IPS-15b (cell line): ENCODE results near the gene HDAC10.

ENCODE experiments used
- H3K27me3 ChIP-seq: one replicate; pipeline ENCODE4 v1.6.1; 2013; ENCODE audit warnings: low read length; ENCODE audit not compliant: control insufficient read depth, insufficient read depth
- H3K36me3 ChIP-seq: one replicate; pipeline ENCODE4 v1.6.1; 2013; ENCODE audit warnings: low read length; ENCODE audit not compliant: control insufficient read depth, insufficient read depth
- H3K4me1 ChIP-seq: one replicate; pipeline ENCODE4 v1.6.1; 2013; ENCODE audit warnings: mild to moderate bottlenecking, low read length; ENCODE audit not compliant: control insufficient read depth, insufficient read depth
- H3K4me3 ChIP-seq: one replicate; pipeline ENCODE4 v1.5.1; 2013; ENCODE audit warnings: low read depth, low read length
- H3K9ac ChIP-seq: one replicate; pipeline ENCODE4 v1.6.1; 2013; ENCODE audit warnings: low read depth, mild to moderate bottlenecking, low read length
- H3K9me3 ChIP-seq: one replicate; pipeline ENCODE4 v1.6.1; 2013; ENCODE audit warnings: mild to moderate bottlenecking, low read length; ENCODE audit not compliant: control insufficient read depth, insufficient read depth

The HDAC10 gene

DNA sequence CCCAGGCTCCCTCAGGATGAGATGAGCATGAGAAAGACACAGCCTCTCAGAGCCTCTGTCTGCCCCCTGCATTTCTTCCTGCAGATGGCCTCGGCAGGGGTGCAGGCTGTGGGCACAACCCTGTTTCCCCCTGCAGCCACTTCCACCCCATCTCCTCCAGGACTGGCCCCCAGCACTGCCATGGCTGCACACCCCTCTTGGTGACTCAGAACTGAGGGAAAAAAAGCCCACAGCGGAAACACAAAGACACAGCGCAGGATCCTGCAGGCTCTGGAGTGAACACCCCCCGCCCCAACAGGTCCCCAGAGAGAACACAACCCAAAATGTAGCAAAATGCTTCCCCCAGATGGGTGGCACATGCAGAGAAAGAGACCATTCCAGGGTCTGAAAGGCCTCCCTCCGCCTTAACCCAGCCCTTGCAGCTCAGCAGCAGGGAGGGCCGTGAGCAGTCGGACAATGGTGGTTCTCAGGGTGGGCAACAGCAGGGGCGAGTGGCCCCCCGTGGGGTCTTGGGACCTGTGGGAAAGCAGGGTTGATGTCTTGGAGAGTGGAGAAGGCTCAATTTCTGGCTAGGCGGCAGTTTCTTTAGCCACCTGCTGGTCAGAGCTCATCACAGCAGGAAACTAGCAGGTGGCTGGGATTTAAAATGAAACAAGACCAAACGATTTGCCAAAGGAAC, 14.2 kb downstream of the HDAC10 start:
- no peak overlapping the region for H3K4me3 ChIP-seq
- no peaks in the 10 kb centered on the region for H3K4me1 ChIP-seq
- H3K36me3 ChIP-seq, result peaks cover 3% of the 10 kb centered on the region
- H3K9me3 ChIP-seq, result no peaks in the 10 kb centered on the region
- H3K9ac ChIP-seq, result no peak overlapping the region
- no peaks in the 10 kb centered on the region for H3K27me3 ChIP-seq

DNA sequence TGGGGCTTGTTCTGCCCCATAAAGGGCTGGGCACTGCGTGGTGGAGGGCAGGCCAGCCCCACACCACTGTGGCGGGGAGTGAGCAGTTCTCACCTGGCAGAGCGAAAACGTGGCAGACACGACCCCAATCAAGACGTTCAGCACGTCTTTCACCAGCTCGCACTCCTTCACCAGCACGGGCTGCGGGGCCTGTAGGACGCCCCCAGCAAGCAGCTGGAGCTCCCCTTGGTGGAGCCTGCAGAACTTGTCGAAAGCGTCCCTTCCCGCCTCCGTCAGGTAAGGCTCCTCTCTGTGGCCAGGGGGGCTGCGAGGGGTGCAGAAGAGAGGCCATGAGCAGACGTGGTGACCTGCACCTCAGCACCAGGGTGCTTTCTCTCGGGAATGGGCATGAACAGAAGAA, 17.8 kb downstream of the HDAC10 start:
- Histone ChIP-seq H3K9me3 (no peaks in the 10 kb centered on the region), H3K9ac (no peak overlapping the region), H3K27me3 (no peaks in the 10 kb centered on the region), H3K36me3 (peaks cover 6% of the 10 kb centered on the region), H3K4me3 (no peak overlapping the region), H3K4me1 (no peaks in the 10 kb centered on the region)

DNA sequence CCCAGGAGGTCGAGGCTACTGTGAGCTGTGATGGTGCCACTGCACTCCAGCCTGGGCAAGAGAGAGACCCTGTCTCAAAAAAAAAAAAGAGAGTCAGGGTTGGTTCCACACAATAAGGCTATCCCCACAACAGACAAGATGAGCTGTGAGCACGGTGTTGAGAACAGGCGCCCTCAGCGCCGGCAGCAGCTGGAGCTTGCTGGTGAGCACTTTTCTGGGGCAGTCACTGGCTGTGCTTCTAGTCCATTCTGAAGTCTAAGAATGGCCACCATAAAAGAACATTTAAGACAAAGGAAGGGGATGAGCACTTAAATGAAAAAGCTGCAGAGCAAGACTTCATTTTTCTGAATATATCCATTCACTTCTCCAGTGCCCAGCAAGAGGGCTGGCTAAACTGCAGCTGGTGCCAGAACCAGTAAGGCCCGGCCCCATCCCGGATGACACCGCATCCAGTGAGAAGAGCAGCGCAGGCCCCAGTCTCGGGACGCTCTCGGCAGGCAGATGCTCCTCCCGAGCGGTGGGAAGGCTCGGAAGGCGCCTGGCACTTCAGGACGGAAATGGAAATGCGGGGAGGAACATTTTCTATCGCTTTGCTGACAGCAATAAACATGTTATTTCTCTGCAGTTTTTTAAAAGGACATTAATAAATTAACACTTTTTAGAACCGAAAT, 18.4 kb downstream of the HDAC10 start:
- H3K9me3 ChIP-seq, result no peaks in the 10 kb centered on the region
- no peaks in the 10 kb centered on the region for H3K4me1 ChIP-seq
- H3K27me3 ChIP-seq, result no peaks in the 10 kb centered on the region
- H3K4me3 ChIP-seq, result no peak overlapping the region
- H3K36me3 ChIP-seq, result peaks cover 6% of the 10 kb centered on the region
- no peak overlapping the region for H3K9ac ChIP-seq

DNA sequence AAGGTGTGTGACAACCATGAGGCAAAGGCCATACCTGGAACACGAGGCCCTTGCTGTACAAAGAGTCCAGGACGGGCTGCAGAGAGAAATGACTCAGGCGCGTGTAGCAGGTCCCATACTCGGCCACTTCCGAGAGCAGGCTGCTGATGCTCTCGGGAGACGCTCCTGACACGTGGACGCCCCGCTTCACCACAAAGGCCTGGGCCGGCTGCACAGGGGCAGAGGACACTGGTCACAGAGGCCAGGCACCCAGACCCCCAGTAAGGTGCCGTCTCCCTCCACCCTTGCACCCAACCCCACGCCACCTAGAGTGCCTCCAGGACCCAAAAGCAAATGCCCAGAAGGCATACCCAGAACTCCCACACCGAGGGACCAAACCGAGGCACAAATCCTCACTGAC, 21.7 kb downstream of the HDAC10 start:
- Histone ChIP-seq H3K9me3 (no peaks in the 10 kb centered on the region), H3K4me1 (no peaks in the 10 kb centered on the region), H3K9ac (no peak overlapping the region), H3K4me3 (no peak overlapping the region), H3K27me3 (no peaks in the 10 kb centered on the region), H3K36me3 (peaks cover 8% of the 10 kb centered on the region)

DNA sequence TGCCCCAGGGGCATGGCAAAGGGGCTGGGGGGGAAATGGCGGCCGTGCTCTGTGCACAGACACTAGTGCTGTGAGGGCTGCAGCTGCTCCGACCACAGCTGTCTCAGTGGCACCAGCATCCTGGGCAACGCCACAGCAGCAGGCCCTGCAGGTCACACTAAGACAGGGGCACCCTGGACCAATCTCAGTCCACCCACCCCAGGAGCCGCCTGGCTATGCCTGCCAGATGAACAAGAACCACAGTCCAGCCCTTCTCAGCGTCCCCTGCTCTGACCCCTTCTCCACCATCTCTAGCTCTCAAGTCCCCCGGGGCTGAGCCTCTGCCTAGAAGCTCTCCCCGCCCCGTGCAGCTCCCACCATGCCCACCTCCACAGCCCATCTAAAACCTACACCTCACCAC, 22.7 kb downstream of the HDAC10 start:
- Histone ChIP-seq H3K4me1 (no peaks in the 10 kb centered on the region), H3K27me3 (no peaks in the 10 kb centered on the region), H3K9ac (no peak overlapping the region), H3K4me3 (no peak overlapping the region), H3K36me3 (peaks cover 13% of the 10 kb centered on the region), H3K9me3 (no peaks in the 10 kb centered on the region)

DNA sequence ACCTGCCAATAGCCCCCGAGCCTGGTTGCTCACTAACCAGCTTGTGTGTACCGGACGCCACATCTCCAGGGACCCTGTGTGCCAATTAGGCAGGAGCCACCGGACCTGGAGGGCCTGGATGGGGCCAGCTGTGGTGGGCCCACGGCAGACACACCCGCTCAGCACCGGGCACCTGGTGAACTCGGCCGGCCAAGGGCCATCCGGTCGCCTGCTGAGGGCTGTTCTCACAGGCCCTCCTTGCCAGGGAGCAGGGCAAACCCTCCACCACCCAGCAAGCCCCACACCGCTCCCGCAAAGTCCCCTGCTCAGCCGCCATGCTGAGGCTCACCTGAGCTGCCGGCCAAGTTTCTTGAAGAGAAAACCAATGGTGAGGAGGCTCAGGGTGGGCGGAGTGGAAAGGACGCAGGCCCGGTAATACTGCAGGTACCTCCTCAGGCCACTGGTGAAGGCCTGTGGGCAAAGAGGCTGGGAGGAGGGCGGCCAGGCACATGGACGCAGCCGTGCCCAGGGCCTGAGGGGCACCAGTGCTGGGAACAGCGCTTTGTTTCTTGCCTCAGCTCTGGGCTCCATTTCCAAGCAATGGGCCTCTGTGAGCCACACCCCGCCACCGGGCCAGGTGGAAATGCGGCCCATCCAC, 23.4 kb downstream of the HDAC10 start:
- H3K4me1 ChIP-seq, result no peaks in the 10 kb centered on the region
- H3K4me3 ChIP-seq, result no peak overlapping the region
- H3K9ac ChIP-seq, result no peak overlapping the region
- H3K36me3 ChIP-seq, result peaks cover 18% of the 10 kb centered on the region
- H3K9me3 ChIP-seq, result no peaks in the 10 kb centered on the region
- no peaks in the 10 kb centered on the region for H3K27me3 ChIP-seq

DNA sequence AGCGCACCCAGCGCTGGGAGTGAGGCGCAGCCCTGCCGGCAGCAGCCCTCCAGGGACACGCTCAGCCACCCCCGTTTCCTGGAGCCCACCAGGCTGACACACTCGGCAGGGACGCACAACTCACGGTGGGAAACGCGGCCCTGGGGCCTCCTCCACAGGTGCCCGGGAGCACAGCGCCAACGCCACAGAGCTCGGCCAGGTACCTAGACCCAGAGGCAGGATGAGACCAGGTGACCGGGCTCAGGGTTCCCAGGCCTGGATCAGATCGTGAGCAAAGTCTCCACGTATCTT, 24.2 kb downstream of the HDAC10 start:
- no peaks in the 10 kb centered on the region for H3K4me1 ChIP-seq
- no peaks in the 10 kb centered on the region for H3K9me3 ChIP-seq
- no peak overlapping the region for H3K4me3 ChIP-seq
- H3K36me3 ChIP-seq, result peaks cover 24% of the 10 kb centered on the region
- H3K27me3 ChIP-seq, result no peaks in the 10 kb centered on the region
- no peak overlapping the region for H3K9ac ChIP-seq

DNA sequence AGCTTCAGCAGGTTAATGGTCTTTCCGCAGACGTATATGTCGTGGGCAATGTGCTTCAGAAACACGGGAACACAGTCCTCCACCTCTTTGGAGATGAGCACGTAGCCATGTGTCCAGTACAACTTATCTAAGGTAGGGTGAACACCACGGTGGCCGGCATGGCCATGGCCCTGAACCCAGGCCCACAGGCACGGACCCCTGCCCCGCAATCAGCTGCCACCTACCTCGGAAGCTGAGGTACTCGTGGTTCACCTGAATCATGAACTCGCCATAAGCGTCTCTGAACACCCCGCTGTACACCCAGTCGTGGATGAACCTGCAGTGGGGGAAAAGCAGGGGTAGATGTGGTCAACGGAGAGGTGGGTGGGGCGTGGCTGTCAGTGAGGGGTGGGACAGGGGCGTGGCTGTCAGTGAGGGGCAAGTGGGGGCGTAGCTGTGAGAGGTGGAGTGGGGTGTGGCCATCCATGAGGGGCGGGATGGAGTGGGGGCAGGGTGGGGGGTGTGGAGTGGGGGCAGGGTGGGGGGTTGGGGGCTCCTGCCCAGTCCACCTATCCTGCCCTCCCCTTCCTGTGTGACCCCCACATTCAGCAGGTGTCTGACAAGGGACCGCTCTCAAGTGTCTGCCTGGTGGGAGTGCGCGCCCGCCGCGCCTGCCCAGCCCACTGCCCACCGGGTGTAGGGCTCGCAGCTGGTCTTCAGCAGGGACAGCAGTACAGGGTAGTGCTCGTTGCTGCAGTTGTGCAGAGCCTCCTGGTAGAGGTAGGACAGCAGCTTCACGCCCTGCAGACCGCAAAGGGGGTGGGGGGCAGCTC, 24.8 kb downstream of the HDAC10 start:
- H3K4me3 ChIP-seq, result no peak overlapping the region
- no peaks in the 10 kb centered on the region for H3K27me3 ChIP-seq
- H3K9ac ChIP-seq, result no peak overlapping the region
- peaks cover 30% of the 10 kb centered on the region for H3K36me3 ChIP-seq
- H3K4me1 ChIP-seq, result no peaks in the 10 kb centered on the region
- H3K9me3 ChIP-seq, result no peaks in the 10 kb centered on the region

DNA sequence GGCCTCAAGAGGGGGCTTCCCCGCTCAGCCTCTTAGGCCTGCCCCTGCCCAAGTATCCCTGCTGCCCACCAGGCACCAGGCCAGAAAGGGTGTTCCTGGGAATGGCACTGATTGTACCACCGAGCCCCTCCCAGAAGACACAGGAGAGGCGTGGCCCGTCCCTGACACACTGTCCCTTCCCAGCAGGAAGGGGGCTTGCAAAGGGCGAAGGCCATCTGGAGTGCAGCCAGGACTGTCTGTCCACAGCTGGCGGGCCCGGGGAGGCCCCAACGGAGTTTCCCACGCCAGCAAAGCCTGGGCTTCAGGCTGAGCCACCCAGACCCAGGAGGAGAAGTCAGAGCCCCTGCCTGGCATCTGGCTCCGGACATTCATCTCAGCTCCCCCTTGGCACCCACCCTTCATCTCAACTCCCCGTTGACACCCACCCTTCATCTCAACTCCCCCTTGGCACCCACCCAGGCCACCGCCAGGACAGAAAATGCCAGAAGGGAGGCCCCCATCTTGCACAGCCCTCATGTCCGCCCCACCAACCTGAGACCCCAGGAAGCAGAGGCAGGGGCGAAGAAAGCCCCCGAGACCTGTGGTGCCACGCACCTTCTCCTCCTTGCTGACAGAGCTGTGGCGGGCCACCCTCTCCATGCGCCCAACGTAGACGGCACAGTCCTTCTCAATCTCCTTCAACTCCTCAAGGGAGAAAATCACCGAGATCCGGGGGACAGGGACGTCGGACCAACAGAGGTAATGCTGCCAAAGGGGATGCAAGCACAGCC, 25.7 kb downstream of the HDAC10 start:
- H3K4me1 ChIP-seq, result no peaks in the 10 kb centered on the region
- H3K27me3 ChIP-seq, result no peaks in the 10 kb centered on the region
- H3K36me3 ChIP-seq, result peaks cover 39% of the 10 kb centered on the region
- H3K4me3 ChIP-seq, result no peak overlapping the region
- H3K9me3 ChIP-seq, result no peaks in the 10 kb centered on the region
- no peak overlapping the region for H3K9ac ChIP-seq

DNA sequence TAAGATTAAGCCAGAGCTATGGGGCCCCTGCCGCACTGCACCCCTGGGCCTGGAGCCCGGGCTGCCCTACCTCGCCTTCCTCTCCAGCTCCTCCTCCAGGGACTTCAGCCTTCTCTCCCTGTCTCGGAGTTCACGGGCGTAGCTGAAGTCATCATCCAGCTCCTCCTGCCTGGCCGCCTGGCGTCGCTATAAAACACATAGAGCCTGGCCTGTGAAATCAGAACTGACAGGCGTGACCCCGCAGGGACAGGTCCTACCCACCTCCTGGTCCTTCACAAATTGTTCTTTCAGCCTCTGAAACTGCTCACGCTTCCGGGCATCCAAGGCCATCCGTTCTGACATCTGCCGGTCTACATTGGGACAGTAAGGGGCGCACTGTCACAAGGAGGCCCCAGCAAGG, 27.0 kb downstream of the HDAC10 start:
- H3K27me3 ChIP-seq, result no peaks in the 10 kb centered on the region
- H3K9me3 ChIP-seq, result no peaks in the 10 kb centered on the region
- H3K36me3 ChIP-seq, result peaks cover 40% of the 10 kb centered on the region
- H3K4me3 ChIP-seq, result no peak overlapping the region
- H3K9ac ChIP-seq, result no peak overlapping the region
- H3K4me1 ChIP-seq, result no peaks in the 10 kb centered on the region

DNA sequence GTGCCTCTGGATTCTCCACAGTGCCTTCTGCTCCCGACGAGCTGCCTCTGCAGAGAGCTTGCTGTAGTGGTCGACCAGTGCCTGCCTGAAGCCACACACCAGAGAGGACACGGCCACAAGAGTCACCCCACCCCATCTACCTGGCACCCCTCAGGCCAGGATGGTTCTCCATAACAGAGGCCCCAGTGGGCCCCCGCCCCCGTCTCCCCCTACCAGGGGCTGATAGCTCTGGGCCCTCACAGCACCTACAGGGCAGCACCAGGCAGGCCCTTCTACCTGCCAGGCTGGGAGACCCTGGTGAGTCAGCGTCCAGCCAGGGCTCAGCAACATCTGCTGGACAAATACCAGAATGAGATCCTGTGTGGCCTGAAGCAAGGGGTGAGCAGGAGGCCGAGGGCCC, 28.6 kb downstream of the HDAC10 start:
- Histone ChIP-seq H3K27me3 (no peaks in the 10 kb centered on the region), H3K36me3 (peaks cover 56% of the 10 kb centered on the region), H3K4me1 (no peaks in the 10 kb centered on the region), H3K9ac (no peak overlapping the region), H3K9me3 (no peaks in the 10 kb centered on the region), H3K4me3 (no peak overlapping the region)
